Fibroblast of skin of left quadriceps (primary cell): ENCODE results near the gene OXTR.

ENCODE experiments used
- DNase-seq, 2 experiments: peaks; one replicate each; pipeline ENCODE4 v3.0.0-alpha.2; 2013; ENCODE audit warnings: low read depth in 2 of 2

OXTR gene

DNA sequence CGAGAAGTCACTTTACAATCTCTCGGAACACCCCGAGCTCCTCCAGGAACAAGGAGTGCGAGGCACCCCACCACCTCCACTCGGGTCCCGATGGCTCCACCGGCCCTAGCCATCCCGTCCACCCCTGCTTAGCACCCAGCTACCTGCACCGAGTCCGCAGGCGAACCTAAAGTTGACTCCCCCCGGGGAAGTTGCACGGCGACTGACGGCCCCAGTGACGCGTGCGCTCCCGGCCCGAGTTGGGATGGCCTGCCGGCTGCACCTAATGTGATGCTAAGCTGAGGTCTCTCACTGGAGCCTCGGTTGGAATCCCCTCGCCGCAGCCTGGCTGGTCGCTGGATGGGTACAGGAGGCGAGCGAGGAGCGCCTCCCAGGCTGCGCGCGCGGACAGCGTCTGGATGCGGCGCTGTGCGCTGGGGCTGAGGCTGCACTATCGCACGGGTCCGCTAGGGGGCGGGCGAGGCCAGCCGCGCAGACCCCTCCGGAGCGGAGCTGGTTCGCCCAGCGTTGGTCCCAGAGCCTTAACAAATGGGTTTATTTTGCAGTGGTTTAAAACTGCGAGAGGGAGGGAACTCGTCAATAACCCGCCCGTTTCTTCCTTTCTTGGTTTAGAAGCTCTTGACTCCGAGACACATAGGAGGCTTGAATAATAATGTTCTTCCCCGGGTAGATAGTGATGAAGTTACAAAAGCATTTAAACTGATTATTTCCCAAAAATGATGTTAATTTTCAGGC, at the start of gene OXTR:
OXTR (minus strand) TSS at position 526 of the 735 bp plus-strand sequence. CDS start 1,426 bp downstream, outside the sequence.
- peak; percentile 71 for DNase-seq

DNA sequence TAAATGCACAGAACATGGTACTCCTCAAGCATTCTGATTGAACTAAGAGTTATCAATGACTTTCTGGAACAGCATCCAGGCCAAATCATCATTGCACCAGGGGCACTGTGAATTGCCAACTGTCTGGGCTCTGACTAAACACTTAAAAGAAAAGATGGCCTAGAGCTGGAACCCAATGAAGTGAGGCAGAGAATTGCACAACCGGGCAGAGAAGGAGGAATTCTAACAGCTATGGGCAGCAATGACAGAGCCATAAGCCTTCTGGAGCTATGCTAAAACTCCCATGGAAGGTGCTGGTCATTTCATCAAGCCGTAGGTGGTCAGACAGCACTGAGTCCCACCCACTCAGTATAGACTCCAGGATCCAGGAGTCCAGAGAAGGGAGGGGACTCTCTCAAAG, 48.1 kb upstream of the OXTR start:
- DNase-seq = no peak

DNA sequence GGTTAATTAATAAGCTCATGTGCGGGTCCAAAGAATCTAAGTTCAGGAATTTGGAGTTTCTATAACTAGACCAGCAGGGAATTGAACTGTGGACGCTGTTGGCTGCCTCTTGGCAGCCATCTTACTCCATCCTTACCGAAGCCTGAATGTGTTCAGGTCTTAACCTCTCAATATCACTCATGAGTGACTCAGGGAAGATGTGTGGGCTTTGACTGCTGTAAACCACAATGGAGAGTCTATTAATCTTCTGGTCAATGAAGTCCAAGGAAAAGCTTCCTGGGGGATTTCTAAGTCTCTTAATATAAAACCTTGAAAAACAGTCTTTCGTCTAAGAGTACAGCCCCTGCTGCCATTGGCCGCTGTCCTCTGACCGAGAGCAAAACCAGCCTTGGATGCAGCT, 46.7 kb upstream of the OXTR start:
- no peak for DNase-seq

DNA sequence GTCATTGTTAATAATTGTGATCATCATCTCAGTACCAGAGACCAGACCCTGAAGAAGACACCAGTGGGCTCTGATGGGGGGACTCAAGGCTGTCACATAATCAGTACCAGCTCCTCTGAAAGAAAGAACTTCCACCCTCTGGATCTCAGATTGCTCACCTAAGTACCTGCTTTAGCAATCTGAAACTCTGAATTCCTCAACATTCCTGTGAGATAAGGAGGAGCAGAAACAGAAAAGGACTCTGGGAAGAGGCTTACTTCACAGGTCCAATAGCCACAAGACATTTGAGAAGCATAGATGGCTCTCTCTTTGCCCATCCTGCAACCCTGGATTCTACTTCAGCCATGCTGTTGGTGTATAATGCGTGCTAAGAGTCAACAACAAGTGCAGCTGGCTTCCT, 44.0 kb upstream of the OXTR start:
- DNase-seq = no peak

DNA sequence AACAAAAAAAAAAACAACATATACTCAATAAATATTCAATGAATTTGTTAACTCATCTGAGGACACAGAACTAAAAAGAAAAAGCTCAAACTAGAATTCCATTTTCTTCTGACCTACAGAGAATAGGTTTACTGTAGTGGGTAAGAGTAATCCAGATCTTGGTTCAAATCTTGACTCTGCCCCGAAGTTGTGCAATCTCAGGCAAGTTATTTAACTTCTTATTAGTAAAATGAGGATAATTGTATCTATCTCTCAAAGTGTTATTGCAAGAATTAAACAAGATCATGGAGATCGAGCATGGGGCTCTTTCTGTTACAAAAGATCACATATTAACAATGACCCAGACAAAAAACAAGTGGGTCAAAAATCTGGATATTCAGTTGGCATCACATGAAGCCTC, 41.1 kb upstream of the OXTR start:
- no peak for DNase-seq

DNA sequence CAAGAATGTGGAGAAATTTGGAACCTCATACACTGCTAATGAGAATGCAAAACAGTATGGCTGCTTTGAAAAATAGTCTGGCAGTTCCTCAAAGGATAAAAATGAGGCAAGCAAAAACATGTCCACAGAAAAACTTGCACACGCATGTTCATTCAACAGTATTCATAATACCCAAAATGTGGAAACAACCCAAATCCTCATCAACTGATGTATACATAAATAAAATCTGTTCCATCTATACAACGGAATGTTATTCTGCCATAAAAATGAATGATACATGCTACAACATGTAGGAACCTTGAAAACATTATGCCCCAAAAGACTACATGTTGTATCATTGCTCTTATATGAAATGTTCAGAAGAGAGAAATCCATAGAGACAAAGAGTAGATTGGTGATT, 36.4 kb upstream of the OXTR start:
- no peak for DNase-seq

DNA sequence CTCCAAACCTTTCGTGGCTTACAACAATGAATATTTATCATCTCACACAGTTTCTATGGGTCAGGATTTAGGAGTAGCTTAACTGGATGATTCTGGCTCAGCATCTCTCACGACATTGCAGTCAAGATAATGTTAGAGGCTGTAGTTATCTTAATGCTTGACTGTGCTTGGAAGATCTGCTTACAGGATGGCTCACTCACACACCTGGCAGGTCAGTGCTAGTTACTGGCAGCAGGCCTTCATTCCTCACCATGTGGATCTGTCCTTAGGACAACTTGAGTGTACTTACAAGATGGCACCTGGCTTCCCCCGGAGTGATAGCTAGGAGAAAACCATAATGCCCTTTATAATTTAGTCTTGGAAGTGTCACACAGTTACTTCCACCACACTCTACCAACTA, 32.8 kb upstream of the OXTR start:
- DNase-seq = no peak

DNA sequence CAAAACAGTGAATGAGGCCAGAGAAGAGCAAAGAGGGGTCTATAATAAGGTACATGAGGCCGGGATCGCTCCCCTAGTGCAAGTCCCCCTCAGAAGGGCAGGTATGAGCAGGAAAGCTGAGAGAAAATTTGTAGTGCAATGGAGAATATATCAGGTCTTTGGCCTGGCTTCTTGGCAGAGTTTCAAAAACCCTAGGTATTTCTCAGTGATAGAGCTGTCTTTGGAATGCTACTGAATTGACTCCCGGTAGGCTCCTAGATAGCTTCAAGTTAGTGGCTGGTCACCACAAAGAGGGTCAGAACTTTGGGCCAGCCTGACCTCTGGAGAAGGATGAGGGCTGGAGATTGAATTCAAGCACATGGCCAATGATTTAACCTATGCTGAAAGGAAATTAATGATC, 30.6 kb upstream of the OXTR start:
- no peak for DNase-seq

DNA sequence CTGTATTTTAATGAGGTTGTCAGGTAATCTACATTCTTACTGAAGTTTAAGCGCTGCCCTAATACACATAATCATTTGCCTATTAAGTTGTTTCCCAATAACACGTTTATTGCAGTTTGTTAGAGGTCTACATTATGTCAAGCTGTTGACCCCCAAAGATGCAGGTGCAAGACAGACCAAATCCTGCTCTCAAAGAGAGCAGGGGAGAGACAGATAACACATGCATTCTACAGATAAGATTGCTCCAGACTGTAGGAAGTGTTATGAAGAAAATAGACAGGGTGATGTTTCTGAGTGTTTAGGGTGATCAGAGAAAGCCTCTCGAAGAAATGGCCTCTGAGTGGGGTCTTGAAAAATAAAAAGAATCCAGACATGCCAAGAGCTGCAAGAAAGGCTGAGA, 24.8 kb upstream of the OXTR start:
- no peak for DNase-seq

DNA sequence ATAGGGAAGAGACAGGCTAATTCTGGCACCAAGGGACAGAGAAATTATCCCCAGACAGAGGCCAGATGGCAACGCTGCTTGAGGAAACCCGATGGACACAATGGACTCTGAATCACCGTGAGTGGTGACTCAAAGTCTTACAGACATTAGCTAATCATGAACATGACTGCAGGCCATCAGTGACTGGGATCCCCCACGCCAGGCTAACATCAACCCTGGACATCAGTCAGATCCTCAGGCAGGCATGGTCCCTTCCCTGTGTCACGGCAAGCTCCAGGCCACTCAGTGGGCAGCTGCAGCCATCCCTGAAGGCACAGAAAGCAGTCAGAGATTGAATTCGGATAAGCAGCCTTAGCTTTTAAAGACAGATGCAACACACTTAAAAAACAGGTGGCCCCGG, 23.8 kb upstream of the OXTR start:
- no peak for DNase-seq

DNA sequence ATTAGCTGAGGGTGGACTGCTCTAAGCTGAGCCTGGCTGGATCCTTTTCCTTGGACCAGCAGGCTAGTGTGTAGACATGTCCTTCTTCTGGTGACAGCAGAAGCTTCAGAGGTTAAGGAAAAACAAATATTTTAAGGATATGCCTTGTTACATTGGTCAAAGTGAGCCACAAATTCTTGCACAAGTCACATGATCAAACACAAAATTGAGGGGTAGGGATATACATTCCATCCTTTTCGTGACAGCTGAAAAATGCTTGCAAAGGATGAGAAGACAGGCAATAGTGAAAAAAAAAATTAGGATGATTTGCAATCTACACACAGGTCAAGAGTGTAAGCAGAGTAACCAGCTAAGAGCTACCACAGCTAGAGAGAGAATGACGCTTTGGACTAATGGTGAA, 21.1 kb upstream of the OXTR start:
- no peak for DNase-seq

DNA sequence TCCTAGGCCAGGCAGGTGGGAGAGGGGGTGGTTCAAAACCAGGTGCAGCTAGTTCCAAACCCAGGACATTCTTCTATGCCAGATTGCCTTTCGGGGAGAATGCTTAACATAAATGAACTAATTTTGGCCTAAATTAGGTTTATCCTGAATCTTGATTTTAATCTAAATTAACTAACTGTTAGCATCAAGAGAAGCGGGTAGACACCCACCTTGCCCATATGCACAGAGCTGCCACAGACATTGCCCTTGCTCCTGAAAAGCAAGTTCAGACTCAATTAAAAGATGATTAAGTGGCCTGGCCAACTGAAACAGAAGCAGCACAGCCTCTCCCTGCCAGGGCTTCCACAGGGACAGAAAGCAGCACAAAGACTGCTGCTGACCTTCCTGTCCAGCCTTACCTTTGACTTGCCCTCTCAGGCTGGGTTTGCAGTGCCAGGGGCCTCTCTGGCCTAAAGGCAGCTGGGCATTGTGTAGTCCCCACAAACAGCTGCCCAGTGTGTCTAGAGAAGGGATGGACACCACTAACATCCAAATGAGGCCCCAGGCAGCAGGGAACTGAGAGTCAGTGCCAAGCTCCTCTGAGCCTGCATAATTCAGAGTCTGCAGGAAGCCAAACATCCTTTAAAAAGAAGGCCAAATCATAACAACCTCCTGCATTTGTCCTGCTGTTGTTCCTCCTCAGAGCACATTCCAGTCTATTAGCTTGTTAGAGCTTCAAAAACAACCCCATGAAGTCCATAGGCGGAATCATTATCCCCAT, 15.4 kb upstream of the OXTR start:
- no peak for DNase-seq

DNA sequence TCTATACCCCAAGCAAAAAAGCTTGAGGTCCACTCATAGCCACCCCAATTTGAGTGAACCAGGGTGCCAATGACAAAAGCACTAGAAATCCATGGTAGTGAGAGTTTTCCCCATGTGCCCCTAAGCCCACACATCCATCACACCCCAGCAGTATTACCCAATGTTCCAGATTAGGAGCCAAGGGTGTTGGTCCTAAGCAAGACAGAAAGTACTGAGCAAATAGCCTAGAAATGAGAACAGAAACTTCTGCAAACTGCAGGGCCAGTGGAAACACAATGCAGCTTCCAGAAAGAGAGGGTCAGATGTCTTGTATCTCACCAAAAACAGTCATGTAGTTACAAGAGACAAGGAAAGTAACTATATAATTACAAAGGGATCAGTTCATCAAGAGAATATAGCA, 10.9 kb upstream of the OXTR start:
- no peak for DNase-seq

DNA sequence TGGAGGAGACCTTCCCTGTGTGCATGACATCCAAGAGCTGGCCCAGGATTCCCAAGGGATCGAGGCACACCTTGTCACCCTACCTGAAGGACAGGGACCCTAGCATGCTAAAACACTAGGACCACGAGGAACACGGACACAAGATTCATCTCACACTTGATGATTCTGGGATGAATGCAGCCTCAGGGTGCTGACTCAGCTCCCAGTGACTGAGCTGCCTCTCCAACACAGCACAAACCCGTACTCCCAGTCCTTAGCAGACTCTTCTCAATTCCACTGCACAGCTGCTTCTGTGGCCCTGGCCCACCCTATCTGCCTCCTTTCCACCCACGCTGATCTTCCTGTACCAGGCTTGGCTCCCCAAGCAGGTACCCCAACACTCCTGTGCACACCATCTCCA, 9.1 kb upstream of the OXTR start:
- no peak for DNase-seq

DNA sequence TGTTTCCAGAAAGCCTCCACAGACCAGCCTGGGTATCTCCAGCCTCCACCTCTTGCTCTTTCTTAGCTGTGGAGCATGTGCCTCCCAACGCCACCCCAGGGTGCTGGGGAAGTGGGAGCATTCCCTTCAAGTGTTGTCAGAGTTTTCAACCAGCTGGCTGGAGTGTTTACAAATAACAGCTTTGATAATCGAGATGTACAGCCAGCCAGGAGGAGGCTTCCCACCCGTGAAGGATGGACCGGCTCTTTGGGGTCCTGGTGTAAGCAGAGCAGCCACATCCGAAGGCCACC, 8.5 kb upstream of the OXTR start:
- no peak for DNase-seq

DNA sequence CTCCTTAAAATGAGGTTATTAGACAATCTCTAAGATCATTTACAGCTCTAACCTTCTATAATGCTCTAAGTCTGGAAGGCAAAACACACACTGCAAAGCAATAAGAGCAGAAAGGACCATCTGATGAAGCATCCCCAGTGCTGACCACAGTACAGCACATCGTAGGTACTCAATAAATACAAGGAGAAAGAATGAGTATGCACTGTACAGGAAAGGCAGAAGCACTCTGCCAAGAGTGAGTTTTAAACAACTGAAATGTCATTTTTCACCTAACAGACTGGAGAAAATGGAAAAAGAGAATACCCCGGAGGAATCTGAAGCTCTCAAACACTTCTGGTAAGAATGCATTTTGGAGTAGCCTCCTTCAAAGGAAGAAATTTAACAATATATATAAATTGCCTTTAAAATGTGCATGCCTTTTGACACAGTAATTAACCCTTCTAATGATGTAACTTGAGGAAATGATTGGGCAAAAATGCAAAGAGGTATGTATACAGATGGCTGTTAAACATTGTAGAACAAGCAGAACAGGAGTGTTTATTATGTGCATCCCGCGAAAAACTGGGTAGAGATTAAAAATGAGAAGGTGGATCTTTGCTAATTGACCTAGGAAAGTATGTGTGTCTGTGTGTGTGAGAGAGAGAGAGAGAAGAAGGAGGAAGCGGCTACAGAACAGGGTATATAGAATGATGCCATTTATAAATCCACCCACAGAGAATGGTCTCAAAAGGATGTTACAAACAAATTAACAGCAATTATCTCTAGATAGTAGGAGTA, 8.0 kb upstream of the OXTR start:
- no peak for DNase-seq

DNA sequence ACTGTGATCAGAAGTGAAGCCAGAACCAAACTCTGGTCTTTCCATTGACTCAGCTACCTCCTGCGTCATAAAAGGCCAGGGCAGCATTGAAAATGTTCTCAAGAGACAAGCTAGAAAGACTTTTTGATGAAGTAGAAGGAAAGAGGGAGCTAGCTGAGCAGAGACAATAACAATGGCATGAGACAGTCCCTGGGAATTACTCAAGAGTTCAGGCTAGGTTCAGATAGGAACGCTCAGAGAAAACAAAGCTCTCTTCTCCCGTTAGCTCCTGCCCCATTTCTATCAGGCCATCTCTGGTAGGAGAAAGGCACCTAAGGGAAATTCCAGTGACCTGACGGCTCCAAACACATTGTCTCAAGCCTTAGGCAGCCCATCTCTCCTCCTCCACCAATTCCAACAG, 7.0 kb upstream of the OXTR start:
- DNase-seq = no peak

DNA sequence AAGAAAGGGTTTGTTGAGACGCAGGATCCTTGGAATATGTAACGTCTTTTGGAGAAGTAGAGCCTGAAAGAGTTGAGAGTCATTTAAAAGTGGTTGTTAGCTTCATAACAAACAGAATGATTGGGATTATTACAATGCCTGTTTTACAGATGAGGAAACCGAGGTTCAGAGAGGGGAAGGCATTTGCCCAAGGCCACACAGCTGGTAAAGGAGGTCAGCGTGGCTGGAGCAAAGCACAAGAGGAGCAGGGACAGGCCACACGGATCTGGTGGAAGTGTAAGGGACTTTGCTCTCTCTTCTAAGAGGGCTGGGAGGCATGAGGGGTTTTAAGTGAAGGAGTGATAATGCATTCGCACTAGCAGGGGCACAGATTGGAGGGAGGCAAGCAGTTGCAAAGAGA, 6.2 kb upstream of the OXTR start:
- DNase-seq = no peak

DNA sequence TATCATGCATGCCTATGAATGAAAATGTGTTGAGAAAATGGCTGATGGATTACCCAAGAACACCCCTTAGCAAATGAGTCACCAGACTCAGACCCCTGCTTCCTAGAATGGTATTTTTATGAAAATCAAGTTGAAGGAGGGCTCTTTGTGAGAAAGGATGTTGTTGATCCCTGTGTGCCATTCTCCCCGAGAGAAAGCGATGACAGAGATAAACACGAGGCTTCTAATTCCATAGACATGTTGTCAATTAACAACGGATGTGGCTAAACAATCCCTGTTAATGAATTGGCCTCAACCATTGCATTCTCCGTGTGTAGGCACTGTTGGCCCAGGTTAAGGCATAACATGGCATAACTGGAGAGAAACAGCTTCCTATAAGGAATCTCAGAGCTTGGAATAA, 5.8 kb upstream of the OXTR start:
- DNase-seq = no peak

DNA sequence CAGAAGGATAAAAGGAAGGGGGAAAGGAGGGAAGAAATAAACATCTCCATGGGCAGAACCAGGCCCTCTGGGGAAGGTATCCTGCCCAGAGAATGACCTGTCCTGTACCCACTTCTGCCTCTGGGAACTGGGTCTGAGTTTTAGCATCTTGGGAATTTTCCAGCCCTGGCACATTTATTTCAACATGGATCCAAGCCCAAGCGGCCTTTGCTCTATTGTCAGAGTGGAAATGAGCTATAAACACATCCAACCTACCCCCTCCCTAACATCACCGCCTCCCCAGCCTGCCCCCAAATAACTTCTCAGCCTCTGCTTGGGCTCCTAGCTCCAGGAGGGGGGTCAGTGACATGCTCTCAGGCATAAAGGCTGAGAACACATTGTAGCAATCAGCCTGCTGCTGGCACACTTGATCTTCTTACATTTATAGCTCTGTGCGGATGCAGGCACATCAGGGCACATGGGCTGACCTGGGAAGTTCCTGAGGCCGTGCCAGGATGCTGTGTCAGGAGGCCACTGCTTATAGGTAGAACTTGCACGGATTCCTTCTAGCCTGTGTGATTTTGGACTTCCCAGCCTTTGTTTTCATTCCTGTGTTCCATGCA, 4.6 kb upstream of the OXTR start:
- no peak for DNase-seq

DNA sequence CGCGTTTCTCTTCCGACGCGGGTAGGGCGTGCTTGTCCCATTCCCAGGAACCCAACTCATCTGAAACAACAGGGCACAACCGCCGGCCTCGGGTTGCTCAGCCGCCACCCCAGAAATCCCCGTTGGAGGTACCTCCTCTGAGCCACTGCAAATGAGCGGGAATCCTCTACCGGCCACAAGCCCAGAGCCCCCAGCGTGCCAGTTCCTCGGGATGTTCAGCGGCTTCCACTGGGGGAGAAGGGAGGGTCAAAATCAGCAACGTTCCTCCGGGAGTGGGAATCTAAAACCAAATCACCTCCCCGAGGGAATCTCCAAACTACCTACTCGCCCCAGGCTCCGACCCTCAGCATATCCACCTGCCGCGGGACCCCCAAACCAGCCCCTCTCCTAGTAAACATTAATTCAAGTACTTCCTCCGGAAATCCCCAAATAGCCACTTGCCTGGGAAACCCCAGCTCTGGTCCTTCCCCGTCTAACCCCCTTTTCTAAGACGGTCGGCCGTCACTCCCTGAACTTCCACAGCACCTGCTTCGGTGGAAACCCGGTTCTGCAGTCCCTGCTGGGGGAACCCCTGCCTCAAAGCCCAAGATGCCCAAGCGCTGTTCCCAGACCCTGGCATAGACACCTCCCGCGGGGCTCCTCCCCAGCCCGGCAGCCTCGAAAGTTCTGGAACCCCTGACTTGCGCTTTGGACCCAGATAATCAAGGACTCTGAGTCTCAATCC, 887 bp downstream of the OXTR start:
- DNase-seq = no peak
